K562 (cell line): ENCODE measurements around the gene RGMA. TPM values are rescaled to one million over a fixed set of nuclear protein-coding genes. Genes with fewer than 3 reads are reported as not detected.
A peak's percentile ranks its signal among the peaks of the same experiment; 100 is the strongest.

Source experiments
- ATAC-seq: fragments of 200-7000 bp; cut with Tn5 transposase; 3 replicates; pipeline ENCODE4 v1.9.1; 2020; ENCODE audit warnings: moderate library complexity
- BruUV-seq: library from RNA; stranded (reverse); fragments of 400-500 nt; replicated peaks from 2 replicates; lab custom pipeline; 2021; lab: Mats Ljungman, UMichigan
- CTCF ChIA-PET: fragments of 300-600 bp; formaldehyde crosslinking; extraction: SDS; loops from one replicate; lab custom pipeline; 2021; ENCODE audit warnings: low intra/inter-chr PET ratio; lab: Yijun Ruan, JAX
- POLR2A ChIA-PET: fragments of 300-600, 350-650 bp; sonication (Branson Sonifier 250); formaldehyde crosslinking; extraction: SDS; loops from one replicate; lab custom pipeline; 2021; ENCODE audit warnings: antibody characterized with exemption, inconsistent platforms; lab: Yijun Ruan, JAX
- DNase-seq, 4 experiments: peaks; one replicate each; pipeline versions ENCODE4 v3.0.0 to v3.0.0-alpha.2; 2011 to 2018; ENCODE audit warnings: low spot score in 3 of 4, mixed read lengths in 3 of 4; ENCODE audit errors: extremely low read depth in 1 of 4
- FAIRE-seq: peaks from 2 replicates; lab custom pipeline; 2011; peaks lifted over from hg19 to GRCh38; lab: Jason Lieb, UNC
- H2AFZ ChIP-seq: 2 replicates; pipeline ENCODE4 v1.6.0; 2011; ENCODE audit warnings: low read depth, low read length, control low read depth, inconsistent platforms
- H3K27ac ChIP-seq: fragments of 200-600 bp; 3 replicates; pipeline ENCODE4 v1.8.0; 2011; ENCODE audit warnings: low read depth, mild to moderate bottlenecking, control low read depth, inconsistent platforms, low read length, moderate library complexity, mixed read lengths; ENCODE audit errors: extremely low read depth
- H3K27me3 ChIP-seq, 2 experiments: fragments of 300-600 bp in 1 of 2; 2 replicates in 1 of 2; 3 replicates in 1 of 2; pipeline versions ENCODE4 v1.6.0 to v1.8.0; 2011; ENCODE audit warnings: inconsistent platforms in 2 of 2, low read length in 2 of 2, mild to moderate bottlenecking in 1 of 2, mixed read lengths in 1 of 2, moderate library complexity in 1 of 2; ENCODE audit not compliant: control insufficient read depth in 2 of 2, insufficient read depth in 2 of 2
- H3K36me3 ChIP-seq: fragments of 300-600 bp; 3 replicates; pipeline ENCODE4 v1.8.0; 2011; ENCODE audit warnings: mild to moderate bottlenecking, low read length, inconsistent platforms; ENCODE audit not compliant: control insufficient read depth, insufficient read depth
- H3K4me1 ChIP-seq, 2 experiments: fragments of 200-600 bp in 1 of 2; replicated peaks in 1 of 2; 2 replicates in 1 of 2; 3 replicates in 1 of 2; pipeline versions ENCODE4 v1.5.1 to v1.8.0; 2011; ENCODE audit warnings: inconsistent platforms in 2 of 2, low read length in 2 of 2, mild to moderate bottlenecking in 1 of 2, mixed read lengths in 1 of 2, moderate library complexity in 1 of 2; ENCODE audit not compliant: control insufficient read depth in 2 of 2, insufficient read depth in 2 of 2
- H3K4me2 ChIP-seq: 2 replicates; pipeline ENCODE4 v1.6.1; 2011; ENCODE audit warnings: low read length, control low read depth, inconsistent platforms, mixed read lengths; ENCODE audit not compliant: insufficient read depth
- H3K4me3 ChIP-seq: fragments of 200-600 bp; sonication (generic), shearing (Covaris generic); 2 replicates; pipeline ENCODE4 v1.5.1; 2016; ENCODE audit warnings: control low read depth, inconsistent platforms
- H3K79me2 ChIP-seq: fragments of 200-600 bp; 3 replicates; pipeline ENCODE4 v1.8.0; 2011; ENCODE audit warnings: low read length, inconsistent platforms; ENCODE audit not compliant: control insufficient read depth, insufficient read depth
- H3K9ac ChIP-seq, 2 experiments: 2 replicates each; pipeline versions ENCODE4 v1.6.0 to v1.6.1; 2011; ENCODE audit warnings: low read depth in 2 of 2, low read length in 2 of 2, control low read depth in 1 of 2, inconsistent platforms in 1 of 2, mild to moderate bottlenecking in 1 of 2, mixed read lengths in 1 of 2; ENCODE audit not compliant: insufficient read depth in 1 of 2
- H3K9me1 ChIP-seq: one replicate; pipeline ENCODE4 v1.6.0; 2011; ENCODE audit warnings: inconsistent platforms, mild to moderate bottlenecking, low read length, moderate library complexity; ENCODE audit not compliant: control insufficient read depth, insufficient read depth
- H3K9me3 ChIP-seq: replicated peaks from 2 replicates; pipeline ENCODE4 v1.5.1; 2011; ENCODE audit warnings: low read depth, low read length, inconsistent platforms; ENCODE audit not compliant: control insufficient read depth, insufficient read depth
- H4K20me1 ChIP-seq: replicated peaks from 2 replicates; pipeline ENCODE4 v1.6.1; 2011; ENCODE audit warnings: low read length, inconsistent platforms, mixed read lengths; ENCODE audit not compliant: control insufficient read depth, insufficient read depth
- C11orf30 ChIP-seq: fragments of 450-650 bp; IDR thresholded peaks from 2 replicates; pipeline ENCODE4 v1.6.1; 2016; ENCODE audit warnings: low read depth, mild to moderate bottlenecking
- CEBPG ChIP-seq, 3 experiments: fragments of 200-800 bp in 1 of 3; sonication (Bioruptor generic) in 1 of 3; sonication (generic) in 1 of 3; formaldehyde crosslinking in 1 of 3; IDR thresholded peaks in 2 of 3; conservative IDR thresholded peaks in 1 of 3; 2 replicates each; pipeline versions ENCODE4 v1.6.1 to v1.8.0; 2016 to 2022; ENCODE audit warnings: missing compliant biosample characterization in 2 of 3, missing genetic modification characterization in 2 of 3, mild to moderate bottlenecking in 1 of 3, missing genetic modification reagents in 1 of 3
- HEY1 ChIP-seq: fragments of 250-450 bp; sonication (Bioruptor Pico); IDR thresholded peaks from 2 replicates; pipeline ENCODE4 v1.5.0; 2020; ENCODE audit warnings: mild to moderate bottlenecking, moderate library complexity, borderline replicate concordance
- HMGN3 ChIP-seq: IDR thresholded peaks from 2 replicates; pipeline ENCODE4 v1.6.1; 2011; ENCODE audit warnings: borderline replicate concordance, low read depth, mild to moderate bottlenecking, mixed read lengths, low read length; ENCODE audit not compliant: insufficient read length; ENCODE audit errors: extremely low read depth
- NFE2 ChIP-seq: IDR thresholded peaks from 2 replicates; pipeline ENCODE4 v1.6.1; 2014; ENCODE audit warnings: antibody characterized with exemption, low read depth
- NUFIP1 ChIP-seq: fragments of 450-650 bp; IDR thresholded peaks from 2 replicates; pipeline ENCODE4 v1.6.1; 2018; ENCODE audit not compliant: partially characterized antibody
- POLR2AphosphoS2 ChIP-seq: IDR thresholded peaks from 2 replicates; pipeline ENCODE4 v1.6.1; 2012; ENCODE audit warnings: low read length, improper control_type of control experiment
- POLR2G ChIP-seq: fragments of 200-400 bp; formaldehyde crosslinking; IDR thresholded peaks from 2 replicates; pipeline ENCODE4 v1.6.1; 2017; ENCODE audit warnings: low read depth, mild to moderate bottlenecking, antibody characterized with exemption, low read length, moderate library complexity
- POLR3A ChIP-seq: IDR thresholded peaks from 2 replicates; pipeline ENCODE4 v1.6.1; 2011; ENCODE audit warnings: borderline replicate concordance, mild to moderate bottlenecking, moderate library complexity; ENCODE audit not compliant: insufficient read length, insufficient read depth; ENCODE audit errors: extremely low read depth
- RBM22 ChIP-seq: fragments of 200-400 bp; formaldehyde crosslinking; IDR thresholded peaks from 2 replicates; pipeline ENCODE4 v1.6.1; 2018; ENCODE audit warnings: low read length, low read depth; ENCODE audit not compliant: poor library complexity, severe bottlenecking
- ZNF184 ChIP-seq: sonication (generic); formaldehyde crosslinking; IDR thresholded peaks from 2 replicates; pipeline ENCODE4 v1.5.0; 2020; ENCODE audit warnings: missing genetic modification reagents
- ZNF316 ChIP-seq: fragments of 450-650 bp; IDR thresholded peaks from 2 replicates; pipeline ENCODE4 v1.6.1; 2016
- ZNF583 ChIP-seq: fragments of 250-450 bp; sonication (Bioruptor Pico); IDR thresholded peaks from 2 replicates; pipeline ENCODE4 v1.4.0; 2020
- WGBS: fragments of 100-300 bp; shearing (Covaris generic); methylation state at CpG from one replicate; pipeline ENCODE4 v1.1.6; 2016; ENCODE audit warnings: low coverage, mixed read lengths; ENCODE audit not compliant: insufficient coverage; ENCODE audit errors: missing lambda C conversion rate; 5-methylcytosine and 5-hydroxymethylcytosine counted together
- in situ Hi-C: fragments of 300-500 bp; cut with MboI; formaldehyde crosslinking; loops from 4 replicates; pipeline ENCODE4 v1.15.0; 2018; ENCODE audit warnings: inconsistent platforms, mixed read lengths
- intact Hi-C: fragments of 100-400 bp; cut with micrococcal nuclease; formaldehyde crosslinking; loops from 2 replicates; pipeline ENCODE4 v1.14.2; 2022
- polyA plus RNA-seq, 8 experiments: library from polyadenylated mRNA; depleted of rRNA in 4 of 8; stranded (reverse) in 5 of 8; unstranded in 3 of 8; fragments of >200 nt; fragmentation: Nextera tagmentation in 2 of 8; fragmentation: Illumina TruSeq in 1 of 8; extraction: Ambion mirVana in 2 of 8; extraction: Trizol in 1 of 8; gene quantifications; 2 replicates each; pipeline versions ENCODE4 v1.2.1 to v1.2.3, GENCODE V29; 2011 to 2014; ENCODE audit warnings: inconsistent platforms in 1 of 8, missing spikeins in 1 of 8
- total RNA-seq, 7 experiments: library from RNA; depleted of rRNA in 6 of 7; stranded (reverse); fragments of >200 nt in 6 of 7; fragmentation: Illumina TruSeq in 2 of 7; extraction: Trizol in 2 of 7; gene quantifications; 2 replicates each; pipeline versions ENCODE4 v1.2.1 to v1.2.3, GENCODE V29; 2011 to 2021; ENCODE audit warnings: low replicate concordance in 1 of 7

The RGMA gene
- total and polyA plus RNA-seq, 9 of the 15 experiments (the other 6 are each of a cell fraction or from before 2014, with no cell fraction given), result 0.03 to 0.05 (median 0.03) TPM; not detected in 6

DNA sequence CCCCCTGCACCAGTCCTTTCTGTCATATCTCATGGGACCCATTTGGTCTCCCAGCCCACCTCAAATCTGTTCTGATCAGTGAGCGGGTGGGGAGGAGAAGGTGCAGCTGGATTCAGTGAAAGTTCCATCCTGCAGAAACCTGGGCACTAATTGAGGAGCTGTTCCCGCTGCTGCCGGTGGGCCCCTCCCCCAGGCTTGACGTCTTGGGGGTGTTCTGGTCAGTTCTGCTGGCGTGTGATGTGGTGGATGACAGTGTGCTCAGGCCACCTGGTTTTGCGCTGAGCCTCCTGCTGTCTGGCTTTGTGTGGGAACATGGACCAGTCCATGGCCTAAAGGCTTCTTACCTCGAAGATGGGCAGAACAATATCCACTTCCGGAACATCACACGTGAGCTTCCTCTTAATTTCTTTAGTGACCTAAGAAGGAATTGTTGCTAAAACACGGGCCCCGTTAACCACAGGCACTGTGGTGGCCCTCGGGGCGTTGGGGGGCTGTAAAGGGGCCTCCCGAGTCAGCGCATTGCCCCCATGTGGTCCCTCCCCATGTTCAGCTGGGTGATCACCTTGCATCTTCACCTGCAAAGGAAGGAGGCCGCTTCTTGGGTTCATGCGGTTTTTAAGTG is 59.7 kb downstream of the RGMA start:
- DNase-seq, result peak in 1 of 4 experiments; percentile 8
- FAIRE-seq, result no peak
- BruUV-seq, result no TSS peak
- Histone ChIP-seq H3K4me3 (no peak overlapping the region), H4K20me1 (peaks cover 22% of the 10 kb centered on the region), H2AFZ (no peak overlapping the region), H3K79me2 (no peaks in the 10 kb centered on the region), H3K9me1 (no peaks in the 10 kb centered on the region), H3K36me3 (peaks cover 36% of the 10 kb centered on the region), H3K9ac (no peak overlapping the region), H3K9me3 (no peaks in the 10 kb centered on the region), H3K4me2 (no peak overlapping the region), H3K27ac (no peak overlapping the region), H3K27me3 (no peaks in the 10 kb centered on the region), H3K4me1 (peaks cover 0 to 20% of the 10 kb centered on the region in 2 experiments; a peak in 2 of 5 replicates)
- TF ChIP-seq POLR2G (peak; percentile 28; the same call in 1 of the 2 replicates), ZNF184 (CRISPR knock-in tag) (no peak)
- no peak for ATAC-seq
- CTCF ChIA-PET, result interaction anchor here (3.3 kb wide), 1 partner anchor 1091 kb away, joined by 24 read pairs; no protein-coding TSS in a partner anchor
- POLR2A ChIA-PET, result interaction anchor here (0.5 to 1.9 kb wide), 8 partner anchors 8 to 263 kb away, joined by 3 to 9 read pairs (median 4); no protein-coding TSS in a partner anchor
- intact Hi-C loops, result no loop called here
- WGBS, result 47% methylated on average over 14 of the region's 17 CpGs
- in situ Hi-C loops, result loop anchor here (25.0 kb wide), 1 partner anchor 1283 kb away; no protein-coding TSS in a partner anchor

DNA sequence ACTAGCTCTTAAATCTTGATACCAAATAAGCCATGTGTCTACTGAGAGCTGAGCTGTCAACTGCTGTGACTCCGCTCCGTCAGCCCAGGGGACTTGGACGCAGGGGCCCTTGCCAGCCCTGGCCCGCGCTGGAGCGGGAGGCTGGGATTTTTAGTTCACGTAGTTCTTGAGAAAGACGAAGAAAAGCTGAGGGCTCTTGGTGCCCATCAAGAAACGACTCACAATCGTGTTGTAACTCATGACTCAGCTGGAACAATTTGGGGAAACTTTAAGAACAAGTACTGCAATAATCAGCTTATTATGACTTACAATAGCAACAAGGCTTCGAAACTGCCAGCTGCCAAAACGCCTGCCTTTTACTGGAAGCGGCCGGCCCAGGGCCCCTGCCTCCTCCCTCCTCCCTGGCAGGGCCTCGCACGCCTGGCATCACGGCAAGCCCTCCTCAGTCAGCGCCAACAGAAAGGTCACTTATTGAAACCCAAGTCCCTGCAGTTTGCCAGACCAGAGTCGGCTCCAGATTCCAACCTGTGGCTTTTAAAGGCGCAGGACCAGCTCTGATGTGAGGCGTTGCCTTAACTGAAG is 60.3 kb downstream of the RGMA start:
- WGBS, result 82% methylated on average over 20 of the region's 21 CpGs
- DNase-seq, result no peak
- Histone ChIP-seq H3K27ac (no peak overlapping the region), H3K27me3 (no peaks in the 10 kb centered on the region), H2AFZ (no peak overlapping the region), H3K79me2 (no peaks in the 10 kb centered on the region), H3K36me3 (peaks cover 42% of the 10 kb centered on the region), H3K9me1 (no peaks in the 10 kb centered on the region), H4K20me1 (peaks cover 22% of the 10 kb centered on the region), H3K9ac (no peak overlapping the region), H3K4me3 (no peak overlapping the region), H3K4me1 (peaks cover 0 to 20% of the 10 kb centered on the region in 2 experiments; a peak in 2 of 5 replicates), H3K9me3 (no peaks in the 10 kb centered on the region), H3K4me2 (no peak overlapping the region)
- ChIA-PET POLR2A (interaction anchor here (0.5 to 1.9 kb wide), 8 partner anchors 8 to 233 kb away, joined by 3 to 9 read pairs (median 4); no protein-coding TSS in a partner anchor), CTCF (interaction anchor here (3.3 kb wide), 1 partner anchor 1091 kb away, joined by 24 read pairs; no protein-coding TSS in a partner anchor)
- BruUV-seq, result no TSS peak
- intact Hi-C loops (no loop called here), in situ Hi-C loops (loop anchor here (25.0 kb wide), 1 partner anchor 1284 kb away; no protein-coding TSS in a partner anchor)
- peak; percentile 58 for FAIRE-seq
- ATAC-seq, result peak; percentile 1; the same call in 1 of the 3 replicates
- TF ChIP-seq NUFIP1 (no peak), HMGN3 (peak; percentile 19), HEY1 (CRISPR knock-in tag) (no peak), POLR2G (peak; percentile 53; the same call in 1 of the 2 replicates), C11orf30 (peak; percentile 53), NFE2 (peak; percentile 26; the same call in 1 of the 2 replicates), RBM22 (peak; percentile 81), ZNF316 (peak; percentile 27; the same call in 1 of the 2 replicates), CEBPG (CRISPR knock-in tag; IDR thresholded peaks at IDR 0.05) (no peak), CEBPG (tag; conservative IDR thresholded peaks at IDR 0.05 in 1 of 2, IDR thresholded peaks at IDR 0.05 in 1 of 2) (no peak), ZNF583 (CRISPR knock-in tag) (no peak), POLR2AphosphoS2 (peak; percentile 0; the same call in 1 of the 2 replicates), POLR3A (no peak)
